CD4-positive, alpha-beta T cell treated with Interleukin-2 at 100 ng/mL for 4 hours (primary cell): ENCODE measurements around the gene TENM3.

Experiments used
- DNase-seq: peaks from one replicate; pipeline ENCODE4 v3.0.0-alpha.2; 2020; ENCODE audit warnings: low spot score

TENM3 gene

DNA sequence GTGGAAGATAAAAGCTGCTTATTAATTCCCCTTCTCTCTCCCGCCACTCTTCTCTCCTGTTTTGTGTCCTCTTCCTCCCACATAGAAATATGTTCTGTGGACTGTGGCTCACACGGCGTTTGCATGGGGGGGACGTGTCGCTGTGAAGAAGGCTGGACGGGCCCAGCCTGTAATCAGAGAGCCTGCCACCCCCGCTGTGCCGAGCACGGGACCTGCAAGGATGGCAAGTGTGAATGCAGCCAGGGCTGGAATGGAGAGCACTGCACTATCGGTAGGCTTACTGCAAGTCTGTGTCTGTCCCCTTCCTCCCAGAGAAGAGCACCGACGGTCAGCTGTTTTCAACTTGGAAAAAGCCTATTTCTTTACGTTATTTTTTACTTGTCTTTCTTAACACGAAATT, 444.9 kb downstream of the TENM3 start:
- DNase-seq, result no peak

DNA sequence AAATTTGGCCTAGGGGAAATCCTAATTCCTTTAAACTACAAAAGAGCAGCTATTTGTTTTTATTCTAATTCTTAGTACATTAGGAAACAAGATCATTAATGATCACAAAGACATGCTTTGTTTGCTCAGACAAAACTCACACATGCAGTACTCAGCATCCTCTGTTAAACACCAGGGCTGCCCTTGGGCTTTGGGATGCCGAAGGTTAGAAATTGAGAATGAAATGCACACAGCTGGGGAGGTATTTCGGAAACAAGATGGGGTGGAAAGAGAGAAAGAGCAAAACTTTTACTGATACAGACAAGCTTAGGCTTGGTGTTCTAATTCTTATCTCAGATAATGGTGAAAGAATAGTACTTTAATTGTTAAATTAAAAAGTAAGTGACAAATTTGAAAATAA, 451.3 kb downstream of the TENM3 start:
- DNase-seq, result no peak

DNA sequence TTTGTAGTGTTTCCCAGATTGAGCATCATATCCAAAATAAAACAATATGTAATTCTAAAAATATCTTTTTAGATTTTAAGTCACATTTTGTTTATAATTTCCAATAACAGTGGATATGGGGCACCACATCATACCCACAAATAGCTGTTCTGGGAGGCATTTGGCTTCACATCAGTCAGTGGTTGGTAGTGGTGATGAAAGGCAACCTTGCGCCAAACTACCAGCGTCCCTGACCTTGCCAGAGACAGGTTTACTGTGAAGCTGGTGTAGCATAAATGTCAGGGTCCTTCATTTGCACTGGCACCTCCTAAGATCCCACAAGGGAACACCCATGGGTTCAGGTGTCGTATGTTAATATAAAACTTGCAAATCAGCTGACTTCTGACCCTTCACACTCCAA, 451.8 kb downstream of the TENM3 start:
- DNase-seq, result no peak

DNA sequence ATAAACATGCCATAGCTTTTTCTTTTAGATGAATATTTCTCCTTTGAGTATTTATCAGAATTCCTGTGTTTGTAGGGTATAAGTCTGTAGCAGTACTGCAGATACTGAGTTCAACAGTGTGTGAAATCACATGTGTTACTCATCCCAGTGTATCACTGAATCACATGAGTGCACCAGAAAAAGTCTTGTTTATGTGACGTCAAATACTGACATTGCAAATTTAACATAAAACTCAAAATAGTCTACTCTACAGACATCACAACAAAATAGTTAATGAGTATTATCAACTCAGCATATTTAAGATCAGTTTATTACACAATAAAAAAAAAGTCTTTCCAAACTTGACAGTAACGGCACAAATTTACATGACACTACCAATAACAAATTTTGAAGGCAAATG, 452.6 kb downstream of the TENM3 start:
- DNase-seq, result no peak

DNA sequence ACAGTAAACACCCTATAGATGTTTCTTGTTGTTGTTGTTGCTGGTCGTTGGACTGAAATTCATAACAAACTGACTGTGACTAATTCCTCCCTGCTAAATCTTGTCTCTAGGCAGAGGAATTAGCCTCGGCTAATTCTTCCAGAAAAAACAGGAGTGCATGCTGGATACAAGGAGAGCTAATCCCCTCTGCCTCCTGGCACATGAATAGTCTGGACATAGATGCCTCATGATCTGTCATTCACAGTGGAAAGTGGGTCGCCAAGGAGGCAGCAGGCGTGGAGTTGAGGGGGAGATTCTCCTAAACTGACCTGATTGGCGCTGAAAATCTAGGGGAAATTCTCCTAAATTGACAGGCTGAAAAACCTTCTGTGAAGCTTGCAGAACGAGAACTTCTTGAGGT, 453.9 kb downstream of the TENM3 start:
- DNase-seq, result no peak

DNA sequence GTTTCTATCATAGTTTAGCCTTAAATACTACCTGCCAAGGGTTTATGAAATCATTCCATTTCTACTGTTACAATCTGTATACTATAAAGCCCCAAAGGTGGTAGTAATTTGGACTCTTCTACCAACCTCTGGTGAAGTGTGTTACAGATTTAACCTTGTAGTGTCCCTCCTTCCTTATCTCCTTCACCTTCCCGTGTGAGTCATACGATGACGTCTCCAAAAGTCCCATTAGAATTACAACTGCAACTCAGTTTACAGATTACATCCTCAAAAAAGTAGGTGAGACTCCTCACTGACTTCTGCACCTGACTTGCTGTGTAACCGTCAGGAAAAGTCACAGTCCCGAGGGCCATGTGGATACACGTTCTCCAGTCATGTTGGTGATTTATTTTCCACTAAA, 455.0 kb downstream of the TENM3 start:
- no peak for DNase-seq

DNA sequence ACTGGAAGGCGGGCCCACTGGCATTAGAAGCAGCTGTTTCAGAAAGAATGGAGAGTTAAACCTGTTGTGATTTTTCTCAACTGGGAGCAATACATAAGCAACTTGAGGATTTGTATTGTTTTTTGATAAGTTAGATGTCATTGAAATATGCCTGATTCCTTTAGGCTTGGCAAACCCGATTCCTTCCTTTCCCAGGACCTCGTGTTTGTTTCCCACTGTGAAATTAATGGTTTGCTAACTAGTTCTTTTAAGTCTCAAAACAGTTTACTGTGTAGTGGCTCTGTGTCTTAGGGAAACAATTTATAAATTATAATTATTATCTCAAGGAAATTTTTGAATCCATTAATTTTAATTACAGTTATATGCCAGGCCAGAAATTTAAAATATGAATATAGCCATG, 456.0 kb downstream of the TENM3 start:
- DNase-seq, result no peak

DNA sequence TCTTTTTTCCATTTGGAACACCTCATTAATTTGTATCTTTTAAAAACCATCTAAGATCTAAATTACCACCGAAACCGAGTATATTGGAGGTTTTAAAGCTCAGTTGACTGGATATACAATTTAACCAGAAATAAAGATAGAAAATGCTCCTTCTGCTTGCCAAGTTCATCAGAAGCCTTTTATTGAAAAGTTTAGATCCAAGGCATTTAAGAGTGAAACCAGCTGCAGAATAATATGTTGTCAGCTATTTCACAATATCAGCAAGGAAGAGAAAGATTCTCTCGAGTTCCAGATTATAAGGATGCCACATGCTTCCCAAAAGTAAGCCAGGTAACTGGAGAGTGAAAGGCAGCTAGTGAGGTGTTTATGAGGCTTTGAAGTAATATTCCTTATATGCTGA, 456.6 kb downstream of the TENM3 start:
- no peak for DNase-seq

DNA sequence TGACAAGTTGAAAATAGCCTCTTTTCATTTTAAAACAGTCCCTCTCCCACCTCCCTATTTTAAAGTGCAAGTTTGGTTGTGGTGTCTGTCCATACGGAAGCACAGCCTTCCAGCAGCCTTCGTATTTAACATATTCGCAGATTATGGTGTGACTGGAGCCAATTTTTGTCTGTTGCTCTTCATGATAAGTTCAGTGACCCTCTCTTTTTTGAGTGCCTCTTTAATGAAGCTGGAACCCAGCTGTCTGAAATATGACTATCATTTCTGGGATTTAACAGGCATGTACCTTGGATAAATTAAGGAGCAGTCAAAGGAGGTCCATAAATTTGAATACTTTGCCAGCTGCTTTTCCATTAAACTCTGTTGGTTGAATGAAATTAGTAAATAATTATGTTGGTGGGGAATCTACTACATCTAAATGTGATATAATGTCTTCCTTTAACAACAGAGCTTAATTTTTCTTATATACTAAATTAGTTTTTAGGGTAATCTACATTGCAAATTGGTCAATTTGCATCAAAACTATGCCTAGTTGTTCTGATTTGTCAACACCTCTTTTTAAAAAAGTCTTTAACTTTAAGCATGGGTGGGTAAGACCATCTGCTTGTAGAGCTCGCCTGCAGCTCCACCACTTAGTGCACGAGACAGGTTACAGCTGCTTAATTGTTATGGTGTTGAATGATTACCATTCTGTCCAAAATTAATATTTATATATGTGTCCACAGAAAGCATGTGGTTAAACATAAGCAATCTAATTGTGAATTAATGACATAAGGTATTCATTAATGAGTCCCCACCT, 457.4 kb downstream of the TENM3 start:
- DNase-seq, result no peak

DNA sequence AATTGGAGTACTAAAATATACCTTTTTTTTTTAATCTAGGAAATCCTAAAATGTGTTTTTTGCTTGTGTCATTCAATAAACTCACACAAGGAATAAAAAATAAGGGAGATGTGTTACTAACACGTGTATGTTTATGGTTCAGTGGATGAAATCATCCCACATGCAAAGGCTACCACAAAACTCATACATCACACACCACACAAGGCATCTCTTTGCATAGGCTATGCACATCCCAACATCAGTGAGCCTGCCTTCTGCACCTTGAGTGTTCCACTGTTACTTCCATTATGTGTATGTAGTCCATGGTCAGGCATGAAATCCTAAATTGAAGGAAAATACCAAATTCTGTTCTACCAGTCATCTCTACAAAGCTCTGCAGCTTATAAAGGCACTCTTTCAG, 460.9 kb downstream of the TENM3 start:
- no peak for DNase-seq

DNA sequence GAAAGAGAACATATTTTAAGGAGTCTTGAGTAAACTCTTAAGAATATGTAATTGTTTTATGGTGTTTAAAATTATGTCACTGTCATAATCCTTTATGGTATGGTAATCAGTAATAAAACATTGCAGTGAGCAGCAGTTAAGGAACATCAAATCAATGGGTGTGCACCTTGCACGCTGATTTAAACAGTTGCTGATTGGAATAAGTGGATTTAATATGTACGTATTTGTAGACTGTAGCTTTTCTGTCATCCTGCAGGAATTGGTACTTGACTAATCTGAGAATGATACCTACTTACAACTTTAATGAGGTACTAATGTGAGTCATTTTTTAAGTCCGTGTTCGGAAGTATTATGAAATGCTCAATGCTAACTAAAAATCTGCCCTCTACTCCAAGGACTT, 461.7 kb downstream of the TENM3 start:
- DNase-seq, result no peak

DNA sequence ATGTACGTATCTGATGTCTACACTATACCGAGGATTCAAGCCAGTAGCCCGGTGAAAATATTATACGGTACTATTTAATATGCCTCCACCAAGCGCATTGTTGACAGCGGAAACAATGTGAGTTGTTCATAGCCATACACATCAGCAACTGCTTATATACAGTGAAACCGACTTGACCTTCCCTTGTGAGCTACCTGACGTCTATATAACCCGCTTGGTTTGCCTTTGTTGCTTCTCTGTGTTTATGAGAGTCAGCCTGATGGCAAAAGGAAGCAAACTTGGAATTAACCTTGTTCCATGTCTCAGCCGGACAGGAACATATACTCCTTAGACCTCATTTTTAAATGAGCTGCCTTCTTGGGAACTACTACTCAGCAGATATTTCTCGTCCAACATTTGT, 462.2 kb downstream of the TENM3 start:
- DNase-seq, result no peak

DNA sequence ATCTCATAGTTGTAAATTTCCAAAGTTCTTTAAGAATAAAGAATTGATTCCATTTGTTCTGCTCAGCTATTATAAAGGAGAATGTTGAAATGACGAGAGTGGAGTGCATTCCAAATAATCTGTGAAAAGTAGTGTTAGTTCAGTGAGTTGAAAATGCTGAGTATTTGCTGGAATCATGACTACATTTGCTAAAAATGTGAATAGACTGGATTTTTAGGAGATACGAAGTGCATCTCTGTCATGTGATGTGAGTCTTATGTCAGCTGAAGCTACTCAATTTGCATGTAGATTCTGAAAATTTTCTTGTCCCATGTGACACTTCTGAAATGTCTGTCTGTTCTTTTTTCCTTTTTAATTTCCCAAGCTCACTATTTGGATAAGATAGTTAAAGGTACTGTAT, 468.0 kb downstream of the TENM3 start:
- DNase-seq, result no peak

DNA sequence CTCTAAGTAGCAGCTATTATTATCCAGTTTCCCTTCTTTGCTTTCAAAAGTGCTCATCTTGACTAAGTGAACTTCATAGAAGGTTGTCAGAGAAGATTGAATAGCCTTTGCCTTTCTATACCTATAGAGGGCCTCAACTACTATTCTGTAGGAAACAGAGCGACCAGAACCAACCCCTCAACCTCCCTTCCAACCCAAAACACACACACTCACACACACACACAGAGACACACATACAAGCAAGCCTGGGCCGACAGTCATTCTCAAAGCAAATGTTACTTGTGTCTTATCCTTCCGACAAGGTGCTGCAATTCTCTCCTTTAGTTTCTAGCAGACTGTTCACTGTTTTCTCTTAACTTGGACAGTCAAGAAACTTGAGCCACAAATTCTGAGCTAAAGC, 472.3 kb downstream of the TENM3 start:
- DNase-seq, result no peak

DNA sequence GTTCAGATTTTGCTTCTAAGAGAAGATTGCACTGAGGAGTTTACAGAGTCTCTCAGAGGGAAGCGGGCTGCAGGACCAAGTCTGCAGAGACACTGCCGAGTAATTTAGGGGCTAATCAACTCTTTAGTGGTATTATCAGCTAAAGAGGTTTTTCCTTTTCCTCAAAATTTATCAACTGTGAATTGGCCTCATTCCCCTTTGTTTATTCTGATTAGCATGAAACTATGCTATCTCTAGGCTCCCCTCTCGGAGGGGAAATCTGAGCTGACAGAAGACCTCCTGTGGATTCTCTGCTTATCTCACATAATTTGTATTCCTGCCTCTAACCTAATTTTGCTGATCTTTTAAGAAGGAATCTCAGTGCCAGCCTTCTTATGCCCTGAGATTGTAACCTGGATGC, 473.0 kb downstream of the TENM3 start:
- DNase-seq, result no peak

DNA sequence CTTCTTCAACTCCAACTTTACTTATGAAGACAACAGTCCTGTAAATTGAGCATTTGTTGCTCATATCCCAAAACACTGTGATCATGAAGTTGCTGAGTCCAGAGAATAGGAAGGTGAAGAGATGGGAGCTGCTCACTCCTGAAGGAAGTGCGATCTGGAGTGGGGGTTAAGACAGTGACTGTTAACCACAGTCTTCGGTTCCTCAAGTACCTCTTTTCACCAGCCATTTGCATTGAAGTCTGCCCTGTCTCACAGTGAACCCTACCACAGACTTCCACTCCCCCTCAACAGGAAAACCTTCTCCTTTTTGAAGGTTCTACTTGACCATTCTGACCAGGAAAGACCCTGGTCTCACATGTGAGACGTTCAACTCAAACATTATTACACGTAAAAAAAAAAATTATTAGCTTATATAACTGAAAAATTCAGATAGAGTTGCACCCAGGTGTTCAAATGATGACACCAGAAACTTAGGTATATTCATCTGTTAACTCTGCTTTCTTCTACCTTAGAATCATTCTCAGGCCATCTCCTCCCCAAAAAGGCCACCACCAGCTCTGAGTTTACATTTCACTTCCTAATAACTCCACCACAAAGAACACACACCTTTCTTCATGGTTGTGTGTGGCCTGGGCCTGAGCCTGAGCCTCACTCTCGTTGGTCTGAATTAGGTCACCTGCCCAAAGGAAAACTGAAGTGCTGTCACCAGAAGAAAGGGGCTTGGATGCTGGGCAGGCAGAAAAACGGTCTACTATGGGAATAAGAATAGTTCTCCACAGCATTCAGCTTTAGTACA, 474.8 kb downstream of the TENM3 start:
- DNase-seq, result no peak

DNA sequence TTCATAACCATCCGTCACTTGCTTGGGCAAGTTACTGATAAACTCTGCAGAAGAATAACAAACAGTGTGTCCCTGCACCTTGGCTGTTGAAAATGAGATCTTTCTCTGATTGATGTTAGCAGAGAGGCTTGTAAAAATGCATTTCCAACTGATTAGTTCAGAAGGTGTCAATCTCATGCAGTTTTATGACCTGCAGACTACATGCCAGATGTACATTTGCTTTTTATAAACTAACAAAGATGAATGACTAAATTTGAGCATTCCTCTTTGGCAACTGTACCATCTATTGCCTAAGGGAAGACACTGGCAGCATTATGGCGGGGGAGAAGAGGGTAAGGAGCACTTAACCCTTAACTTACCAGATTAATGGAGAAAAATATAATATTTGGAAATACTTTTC, 481.2 kb downstream of the TENM3 start:
- DNase-seq, result no peak

DNA sequence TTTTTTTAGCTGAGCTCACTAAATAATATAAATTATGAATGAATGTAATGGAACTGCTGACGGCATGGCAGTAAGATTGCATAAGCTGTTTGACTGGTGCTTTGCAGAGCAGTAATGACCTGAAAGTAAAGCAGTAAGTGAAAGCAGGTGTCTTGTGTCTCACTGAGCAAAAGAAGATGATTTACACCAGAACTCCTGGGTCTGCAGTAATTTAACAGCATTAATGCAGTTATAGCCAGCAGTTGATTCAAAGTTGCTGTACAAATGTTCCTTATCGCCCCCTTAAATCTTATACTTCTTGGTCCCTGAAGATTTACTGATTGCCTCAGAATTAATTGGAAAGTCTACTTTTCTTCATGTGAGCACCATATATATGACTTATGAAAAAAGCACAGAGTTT, 486.3 kb downstream of the TENM3 start:
- DNase-seq, result no peak

DNA sequence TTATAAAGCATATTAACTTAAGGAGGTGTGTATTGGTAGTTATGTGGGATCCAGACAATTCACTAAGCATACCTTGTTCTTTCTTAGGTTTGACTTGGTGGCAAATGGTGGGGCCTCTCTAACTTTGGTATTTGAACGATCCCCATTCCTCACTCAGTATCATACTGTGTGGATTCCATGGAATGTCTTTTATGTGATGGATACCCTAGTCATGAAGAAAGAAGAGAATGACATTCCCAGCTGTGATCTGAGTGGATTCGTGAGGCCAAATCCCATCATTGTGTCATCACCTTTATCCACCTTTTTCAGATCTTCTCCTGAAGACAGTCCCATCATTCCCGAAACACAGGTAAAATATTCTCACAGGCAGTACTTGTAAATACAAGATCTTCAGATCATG, 487.6 kb downstream of the TENM3 start:
- DNase-seq, result no peak

DNA sequence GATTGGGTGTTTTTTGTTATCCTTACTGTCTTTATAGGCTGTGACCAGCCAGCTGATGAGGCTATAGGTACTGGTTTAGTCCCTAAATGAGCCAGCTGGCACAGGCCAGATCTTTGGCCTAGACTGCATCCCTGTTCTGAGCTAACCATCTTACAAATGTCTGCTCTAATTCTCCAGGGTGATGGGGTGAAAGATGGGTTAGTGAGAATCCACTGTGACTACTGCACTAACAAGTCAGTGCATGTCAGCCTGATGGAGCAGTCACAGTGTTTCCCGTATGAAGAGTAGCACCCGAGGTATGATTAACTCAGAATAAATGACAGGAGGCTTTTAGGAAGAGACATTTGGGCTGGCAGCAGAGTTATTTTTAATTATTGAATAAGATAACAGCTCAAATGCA, 493.0 kb downstream of the TENM3 start:
- DNase-seq, result no peak

DNA sequence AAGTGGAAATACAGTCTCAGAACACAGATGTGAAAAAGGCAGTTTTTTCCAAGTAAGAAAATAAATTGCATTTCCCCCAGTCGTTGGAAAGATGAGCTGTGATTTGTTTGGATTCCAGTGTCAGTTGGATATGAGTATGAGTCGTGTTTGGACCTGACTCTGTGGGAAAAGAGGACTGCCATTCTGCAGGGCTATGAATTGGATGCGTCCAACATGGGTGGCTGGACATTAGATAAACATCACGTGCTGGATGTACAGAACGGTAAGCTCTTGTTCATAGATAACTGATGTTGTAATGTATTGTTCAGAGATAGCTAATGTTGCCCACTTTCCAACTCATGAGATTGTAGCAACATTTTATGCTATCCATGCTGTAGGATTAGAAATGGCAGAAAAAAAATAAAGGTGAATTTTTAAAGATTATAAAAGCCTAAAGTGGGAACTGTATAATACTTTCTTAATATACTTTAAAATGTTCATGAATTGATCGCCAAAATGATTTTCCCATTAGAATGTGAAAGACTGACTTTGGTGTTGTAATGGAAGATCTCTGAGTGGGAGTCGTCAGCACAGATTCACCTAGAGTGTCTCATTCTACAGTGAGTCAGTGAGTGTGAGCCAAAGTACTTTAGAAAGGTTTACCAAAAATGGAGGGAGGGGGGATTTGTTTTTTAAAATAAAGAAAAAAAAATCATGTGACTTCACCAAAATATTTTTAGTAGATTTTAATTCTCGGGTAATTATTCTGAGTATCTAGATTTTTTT, 495.3 kb downstream of the TENM3 start:
- DNase-seq, result no peak

DNA sequence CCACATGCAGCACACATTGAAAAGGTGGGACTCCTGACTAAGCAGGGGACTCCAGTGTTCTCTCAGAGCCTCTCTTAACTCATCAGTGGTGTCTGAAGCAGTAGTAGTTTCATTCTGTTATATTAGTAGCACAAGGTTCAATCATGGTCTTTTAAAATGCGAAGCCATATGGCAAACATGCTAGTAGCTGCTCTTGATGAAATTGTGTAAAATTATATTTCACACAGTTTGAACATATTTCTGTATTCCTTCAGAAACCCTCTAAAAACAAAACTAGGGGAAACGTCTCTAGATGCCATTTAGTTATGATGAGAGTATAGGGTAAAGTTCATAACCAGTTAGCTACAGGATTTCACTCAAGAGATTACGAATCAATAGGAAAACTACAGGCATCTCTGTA, 497.1 kb downstream of the TENM3 start:
- DNase-seq, result no peak

DNA sequence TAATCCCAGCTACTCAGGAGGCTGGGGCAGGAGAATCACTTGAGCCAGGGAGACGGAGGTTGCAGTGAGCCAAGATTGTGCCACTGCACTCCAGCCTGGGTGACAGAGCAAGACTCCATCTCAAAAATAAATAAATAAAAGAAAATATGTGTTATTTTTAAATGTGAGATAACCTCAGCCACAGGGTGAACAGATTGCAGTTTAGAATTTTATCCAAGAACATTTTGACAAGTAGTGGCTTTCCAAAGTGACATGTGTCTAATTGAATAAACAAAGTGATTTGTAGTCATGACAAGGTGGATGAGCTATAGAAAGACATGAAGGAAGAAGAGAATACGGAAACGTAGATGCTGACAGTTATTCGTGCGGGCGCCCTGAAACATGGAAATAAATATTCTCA, 497.9 kb downstream of the TENM3 start:
- DNase-seq, result no peak
